ENCODE data around the gene FHIP2A.

The FHIP2A gene

DNA sequence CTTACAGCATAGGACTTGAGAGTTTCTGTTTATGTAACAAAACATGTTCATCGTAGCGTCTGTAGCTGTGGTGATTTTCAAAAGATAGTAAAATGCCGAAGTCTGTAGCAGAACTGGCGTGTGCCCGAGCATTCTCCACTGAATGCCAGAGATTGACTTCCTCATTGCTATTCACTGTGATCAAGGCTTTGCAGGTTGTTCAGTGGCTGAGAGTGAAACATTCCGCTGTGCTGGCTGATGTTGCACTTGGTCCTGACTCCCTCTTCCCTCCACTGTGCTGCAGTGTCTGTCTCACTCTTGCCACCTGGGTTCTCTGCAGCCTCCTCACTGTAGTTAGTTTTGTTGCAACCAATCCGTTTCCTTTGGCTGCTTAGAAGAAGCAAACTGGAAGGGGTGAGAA, 37.6 kb downstream of the FHIP2A start:
- DNase-seq, result no peak

DNA sequence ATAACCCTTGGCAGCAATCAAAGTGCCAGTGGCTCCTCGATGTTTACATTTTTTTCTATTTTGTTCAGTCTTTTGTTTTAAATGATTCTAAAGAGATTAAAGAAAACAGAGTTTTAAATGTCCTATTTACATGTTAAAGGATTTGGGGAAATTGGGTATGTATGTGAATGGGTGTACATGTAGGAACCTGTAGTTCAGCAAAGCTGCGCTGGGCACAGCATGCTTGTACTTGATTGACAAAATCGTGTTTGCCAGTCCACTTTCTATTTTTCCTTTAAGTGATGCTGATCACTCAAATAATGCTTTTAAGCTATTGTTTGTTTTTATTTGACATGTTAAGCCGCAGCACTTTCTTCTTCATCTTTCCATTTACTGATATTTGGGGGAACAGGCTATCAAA, 40.9 kb downstream of the FHIP2A start:
- DNase-seq, result no peak

DNA sequence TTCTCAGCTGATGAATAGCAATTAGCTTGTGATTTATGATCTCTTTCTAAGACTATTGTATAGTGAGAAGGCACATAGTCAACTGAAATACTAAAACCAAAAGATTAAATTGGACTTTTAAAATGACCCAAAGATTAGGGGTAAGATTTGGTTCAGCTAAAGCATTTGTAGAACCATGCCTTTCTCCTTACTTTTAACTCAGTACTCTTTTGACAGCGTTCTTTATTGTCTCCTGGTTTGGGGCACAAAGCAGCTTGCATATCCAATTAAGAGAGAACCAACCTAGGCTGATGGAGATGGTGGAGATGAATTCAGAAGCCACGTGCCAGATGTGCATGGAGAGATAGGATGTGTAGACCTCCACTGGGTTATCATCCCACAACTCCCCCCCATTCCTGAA, 45.8 kb downstream of the FHIP2A start:
- no peak for DNase-seq

DNA sequence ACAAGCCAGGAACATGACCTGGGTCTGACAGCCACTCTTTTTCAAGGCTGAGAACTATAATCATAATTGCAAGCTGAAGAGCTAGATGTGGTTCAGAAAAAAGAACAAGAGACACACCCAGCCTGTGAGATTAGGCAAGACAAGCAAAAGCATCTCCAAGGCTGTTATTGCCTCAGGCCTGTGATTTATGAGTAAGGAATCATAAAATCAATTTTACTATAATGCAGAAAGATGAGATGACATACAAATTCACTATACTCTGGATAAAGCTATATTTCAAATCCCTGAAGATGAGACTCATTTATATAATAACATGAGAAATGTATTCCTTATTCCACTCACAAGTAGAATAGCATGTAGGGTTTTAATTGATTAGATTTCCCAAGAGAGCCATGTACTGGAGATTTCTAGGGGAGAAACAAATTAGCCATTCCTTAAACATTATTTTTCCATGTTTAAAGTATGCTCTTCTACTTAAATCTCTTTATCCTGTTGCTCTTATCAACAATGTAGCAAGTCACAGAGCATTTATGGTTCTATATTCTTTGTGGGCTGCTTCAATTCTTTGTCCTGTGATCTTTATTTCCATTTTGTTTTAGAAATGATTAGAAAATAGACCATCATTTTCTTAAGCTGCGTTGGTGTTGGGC, 47.4 kb downstream of the FHIP2A start:
- DNase-seq, result no peak

DNA sequence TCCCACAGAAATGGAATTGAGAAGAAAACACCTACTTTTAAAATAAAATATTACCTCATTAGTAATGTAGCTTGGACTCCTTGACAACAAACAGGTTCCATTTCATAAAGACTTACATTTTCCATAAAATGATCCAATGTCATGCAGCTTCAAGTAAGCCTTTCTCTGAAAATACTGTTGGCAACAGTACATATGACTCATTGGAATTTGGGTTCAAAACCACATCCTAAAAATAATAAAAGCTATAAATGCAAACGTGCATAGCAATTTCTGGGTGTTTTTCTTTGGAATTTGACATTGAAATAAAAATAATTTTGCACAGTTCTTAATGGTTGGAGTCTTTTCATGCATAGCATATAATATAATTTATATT, 47.9 kb downstream of the FHIP2A start:
- DNase-seq, result no peak

DNA sequence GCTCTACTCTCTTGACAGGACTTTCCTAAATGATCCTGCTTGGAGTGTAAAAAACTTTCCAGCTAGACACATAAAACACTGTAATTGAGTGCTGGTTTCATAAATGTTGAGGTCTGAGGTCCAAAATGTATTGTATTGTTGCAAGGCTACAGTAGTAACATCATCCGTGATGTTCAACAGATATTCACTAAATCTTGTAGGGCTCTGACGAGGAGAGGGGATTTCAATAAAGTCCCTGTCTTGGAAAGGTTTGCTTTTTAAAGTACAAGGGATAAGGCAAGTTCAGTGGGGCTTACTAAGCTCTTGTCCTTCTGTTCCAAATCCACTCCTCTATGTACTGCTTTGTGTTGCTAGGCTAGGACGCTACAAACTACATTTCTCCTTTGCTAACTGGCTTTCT, 48.9 kb downstream of the FHIP2A start:
- DNase-seq, result no peak

DNA sequence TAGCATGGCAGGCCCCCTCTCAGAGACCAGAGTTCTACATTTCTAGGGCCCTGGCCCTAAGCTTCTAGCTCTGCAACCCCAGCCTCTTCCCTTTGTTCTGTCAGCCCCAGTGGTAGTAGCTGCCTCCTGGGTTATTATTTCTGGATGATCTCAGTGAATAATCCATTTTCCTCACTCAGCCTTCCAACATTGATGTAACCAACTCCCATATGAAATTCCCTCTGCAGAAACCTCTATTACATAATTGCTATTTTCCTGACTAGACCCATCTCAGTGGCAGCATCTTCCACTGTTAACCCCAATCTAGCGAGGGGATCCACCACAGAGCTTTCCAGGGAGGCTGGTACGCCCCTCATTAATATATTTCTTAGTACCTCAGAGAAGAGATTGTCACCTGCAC, 49.8 kb downstream of the FHIP2A start:
- DNase-seq, result no peak

Measured in stimulated activated naive CD4-positive, alpha-beta T cell (primary cell).